Activated naive CD8-positive, alpha-beta T cell treated with anti-CD3 and anti-CD28 coated beads, Interleukin-2, amount 50 U/mL, for 16 hours (primary cell): ENCODE results near the gene PPIP5K1.

Experiments
- DNase-seq: peaks from one replicate; pipeline ENCODE4 v3.0.0-alpha.2; 2020; ENCODE audit warnings: low read depth, low spot score

Gene PPIP5K1

DNA sequence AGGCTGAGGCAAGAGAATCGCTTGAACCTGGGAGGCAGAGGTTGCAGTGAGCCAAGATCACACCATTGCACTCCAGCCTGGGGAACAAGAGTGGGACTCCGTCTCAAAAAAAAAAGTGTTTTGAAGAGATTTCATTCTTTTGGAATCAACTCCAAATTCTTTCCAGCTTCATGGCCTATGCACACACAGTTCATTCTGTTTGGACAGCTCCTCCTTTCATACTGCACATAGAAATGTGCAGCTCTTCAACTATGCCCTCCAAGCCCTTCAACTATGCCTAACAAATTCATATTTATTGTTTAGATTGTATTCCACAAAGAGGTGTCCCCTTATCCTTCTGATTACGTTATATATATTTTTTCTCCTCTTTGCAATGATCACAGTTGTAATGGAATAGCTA is 101.2 kb downstream of the PPIP5K1 start:
- DNase-seq: no peak

DNA sequence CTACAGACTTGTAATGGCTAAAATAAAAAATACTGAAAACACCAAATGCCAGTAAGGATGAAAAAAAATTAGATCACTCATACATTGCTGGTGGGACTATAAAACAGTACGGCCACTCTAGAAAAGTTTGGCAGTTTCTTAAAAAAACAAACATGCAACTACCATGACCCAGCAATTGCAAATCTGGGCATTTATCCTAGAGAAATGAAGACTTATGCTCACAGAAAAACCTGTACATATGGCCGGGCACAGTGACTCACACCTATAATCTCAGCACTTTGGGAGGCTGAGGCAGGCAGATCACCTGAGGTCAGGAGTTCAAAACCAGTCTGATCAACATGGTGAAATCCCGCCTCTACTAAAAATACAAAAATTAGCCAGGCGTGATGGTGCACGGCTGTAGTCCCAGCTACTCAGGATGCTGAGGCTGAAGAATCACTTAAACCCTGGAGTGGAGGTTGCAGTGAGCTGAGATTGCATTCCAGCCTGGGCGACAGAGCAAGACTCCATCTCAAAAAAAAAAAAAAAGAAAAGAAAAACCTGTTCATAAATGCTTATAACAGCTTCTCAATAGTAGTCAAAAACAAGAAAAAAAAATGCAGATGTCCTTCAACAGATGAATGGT is 102.6 kb downstream of the PPIP5K1 start:
- no peak for DNase-seq

DNA sequence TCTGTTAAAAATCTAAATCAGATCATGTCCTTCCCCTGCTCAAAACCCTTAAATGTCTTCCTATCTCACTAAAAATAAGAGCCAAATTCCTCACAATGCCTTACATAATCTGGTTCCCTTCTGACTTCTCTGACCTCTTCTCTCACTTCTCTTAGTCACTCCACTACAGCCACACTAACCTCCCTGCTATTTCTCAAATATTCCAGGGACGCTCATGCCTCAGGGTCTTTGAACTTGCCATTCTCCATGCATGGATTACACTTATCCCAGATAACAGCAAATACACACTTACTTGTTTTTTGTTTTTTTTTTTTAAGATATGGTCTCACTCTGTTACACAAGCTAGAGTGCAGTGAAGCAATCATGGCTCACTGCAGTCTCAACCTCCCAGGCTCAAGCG is 105.6 kb downstream of the PPIP5K1 start:
- no peak for DNase-seq
